Epithelial cell of esophagus (primary cell): ENCODE measurements around the gene GOLGA3.
"Not testable (repeated sequence)": the region's sequence is repeated elsewhere in the genome, so short reads cannot be mapped to it uniquely, and the experiment has no call there.

ENCODE experiments used
- DNase-seq: peaks from one replicate; pipeline ENCODE4 v3.0.0; 2010; ENCODE audit warnings: low read depth
- H3K4me3 ChIP-seq: 2 replicates; pipeline ENCODE4 v1.5.1; 2011; ENCODE audit warnings: mild to moderate bottlenecking, low read length, control low read depth
- TF ChIP-seq, protein P1 (sequence below): IDR thresholded peaks from 2 replicates; pipeline ENCODE4 v1.5.1; 2011; ENCODE audit warnings: low read depth, mild to moderate bottlenecking, low read length, control low read depth, inconsistent platforms; ENCODE audit not compliant: insufficient read depth; ENCODE audit errors: missing control alignments

The GOLGA3 gene

DNA sequence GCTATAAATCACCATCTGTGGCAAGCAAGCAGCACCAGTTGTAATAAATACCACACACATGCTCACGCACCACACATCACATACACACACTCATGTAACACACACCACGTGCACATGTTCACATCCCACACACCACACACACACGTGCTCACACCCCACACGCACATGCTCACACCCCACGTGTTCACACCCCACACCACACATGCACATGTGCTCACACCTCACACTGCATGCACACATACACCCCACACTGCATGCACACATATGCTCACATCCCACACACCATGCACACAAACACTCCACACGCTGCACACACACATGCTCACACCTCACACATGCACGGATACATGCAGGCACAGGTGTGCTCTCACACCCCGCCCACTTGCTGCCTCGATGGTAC is 44.1 kb downstream of the GOLGA3 start:
- no peak for DNase-seq
- TF ChIP-seq, protein P1, sequence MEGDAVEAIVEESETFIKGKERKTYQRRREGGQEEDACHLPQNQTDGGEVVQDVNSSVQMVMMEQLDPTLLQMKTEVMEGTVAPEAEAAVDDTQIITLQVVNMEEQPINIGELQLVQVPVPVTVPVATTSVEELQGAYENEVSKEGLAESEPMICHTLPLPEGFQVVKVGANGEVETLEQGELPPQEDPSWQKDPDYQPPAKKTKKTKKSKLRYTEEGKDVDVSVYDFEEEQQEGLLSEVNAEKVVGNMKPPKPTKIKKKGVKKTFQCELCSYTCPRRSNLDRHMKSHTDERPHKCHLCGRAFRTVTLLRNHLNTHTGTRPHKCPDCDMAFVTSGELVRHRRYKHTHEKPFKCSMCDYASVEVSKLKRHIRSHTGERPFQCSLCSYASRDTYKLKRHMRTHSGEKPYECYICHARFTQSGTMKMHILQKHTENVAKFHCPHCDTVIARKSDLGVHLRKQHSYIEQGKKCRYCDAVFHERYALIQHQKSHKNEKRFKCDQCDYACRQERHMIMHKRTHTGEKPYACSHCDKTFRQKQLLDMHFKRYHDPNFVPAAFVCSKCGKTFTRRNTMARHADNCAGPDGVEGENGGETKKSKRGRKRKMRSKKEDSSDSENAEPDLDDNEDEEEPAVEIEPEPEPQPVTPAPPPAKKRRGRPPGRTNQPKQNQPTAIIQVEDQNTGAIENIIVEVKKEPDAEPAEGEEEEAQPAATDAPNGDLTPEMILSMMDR = no peak
- no peak overlapping the region for H3K4me3 ChIP-seq

DNA sequence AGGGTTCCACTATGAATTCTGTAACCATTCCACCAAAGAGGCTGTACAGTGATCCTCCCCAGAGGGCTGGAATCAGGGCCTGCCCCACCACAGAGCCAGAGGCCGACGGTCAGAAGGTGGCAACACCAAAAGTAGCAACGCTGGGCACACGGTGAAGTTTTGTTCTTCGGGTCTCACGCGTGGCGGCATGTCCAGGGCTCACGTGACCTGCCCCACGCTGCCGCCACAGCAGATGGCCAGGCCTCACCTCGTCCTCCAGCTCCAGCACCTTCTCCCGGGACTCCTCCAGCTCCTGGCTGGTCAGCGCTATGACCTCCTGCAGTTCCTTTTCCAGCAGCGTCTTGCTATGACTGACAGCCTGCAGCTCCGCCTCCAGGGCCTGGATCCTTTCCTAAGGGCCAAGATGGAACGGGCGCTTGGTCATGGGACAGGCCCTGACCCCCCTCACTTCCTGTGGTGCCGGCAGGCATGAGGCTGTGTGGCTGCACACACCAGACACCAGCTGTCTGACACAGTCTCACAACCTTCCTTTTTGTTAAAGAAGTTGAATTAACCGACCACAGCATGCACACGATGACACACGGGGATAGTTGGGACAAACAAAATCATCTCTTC is 44.6 kb downstream of the GOLGA3 start:
- no peak overlapping the region for H3K4me3 ChIP-seq
- DNase-seq = no peak
- TF ChIP-seq, protein P1 = no peak

DNA sequence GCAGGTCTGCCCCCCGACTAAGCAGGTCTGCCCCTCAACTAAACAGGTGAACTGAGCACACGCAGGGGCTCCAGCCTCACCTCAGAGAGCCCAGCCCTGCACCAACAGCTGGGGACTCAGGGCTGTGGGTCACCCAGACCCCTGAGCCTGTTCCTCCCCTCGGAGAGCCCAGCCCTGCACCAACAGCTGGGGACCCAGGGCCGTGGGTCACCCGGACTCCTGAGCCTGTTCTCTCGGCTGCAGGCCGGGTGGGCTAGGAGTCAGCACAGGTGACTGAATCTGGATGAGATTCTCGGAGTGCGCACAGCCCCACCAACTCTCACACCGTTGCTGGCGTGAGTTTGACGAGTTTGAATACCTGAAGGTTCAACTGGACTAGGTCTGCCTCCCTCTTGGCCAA is 46.7 kb downstream of the GOLGA3 start:
- no peak overlapping the region for H3K4me3 ChIP-seq
- TF ChIP-seq, protein P1 = no peak
- DNase-seq = no peak

DNA sequence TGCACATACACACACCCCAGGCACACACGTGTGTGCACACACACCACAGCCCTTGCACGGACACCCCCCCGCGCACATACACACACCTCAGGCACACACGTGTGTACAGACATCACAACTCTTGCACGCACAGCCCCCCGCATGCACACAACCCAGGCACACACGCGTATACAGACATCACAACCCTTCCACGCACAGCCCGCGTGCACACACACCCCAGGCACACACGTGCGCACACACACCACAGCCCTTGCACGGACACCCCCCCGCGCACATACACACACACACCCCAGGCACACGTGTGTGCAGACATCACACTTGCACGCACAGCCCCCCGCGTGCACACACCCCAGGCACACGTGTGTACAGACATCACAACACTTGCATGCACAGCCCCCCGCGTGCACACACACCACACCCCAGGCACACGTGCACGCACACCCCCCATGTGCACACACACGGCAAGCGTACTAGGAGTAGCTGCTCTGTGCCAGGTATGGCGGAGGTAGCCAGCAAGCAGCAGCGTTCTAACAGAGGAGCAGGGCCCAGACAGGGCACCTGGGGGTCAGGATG is 48.8 kb downstream of the GOLGA3 start:
- no peak for DNase-seq
- H3K4me3 ChIP-seq = no peak overlapping the region
- TF ChIP-seq, protein P1 = no peak

DNA sequence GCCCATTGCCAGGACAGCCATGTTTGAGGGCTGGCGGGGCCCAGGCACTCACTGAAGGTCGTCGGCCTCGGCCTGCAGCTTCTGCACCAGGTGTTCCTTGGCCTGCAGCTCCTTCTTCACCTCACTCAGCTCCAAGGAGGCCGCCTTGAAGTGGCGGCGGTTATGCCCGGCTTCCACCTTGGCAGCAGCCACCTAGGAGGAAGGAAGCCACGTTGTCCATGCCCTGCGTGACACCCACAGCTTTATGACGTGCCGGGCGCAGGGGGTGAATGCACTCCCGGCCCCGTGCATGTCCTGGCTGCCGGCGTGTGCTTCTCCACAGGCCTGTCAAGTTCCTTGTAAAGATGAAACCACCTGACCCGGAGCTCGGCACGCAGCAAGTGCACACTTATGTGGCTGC is 51.1 kb downstream of the GOLGA3 start:
- TF ChIP-seq, protein P1 = no peak

DNA sequence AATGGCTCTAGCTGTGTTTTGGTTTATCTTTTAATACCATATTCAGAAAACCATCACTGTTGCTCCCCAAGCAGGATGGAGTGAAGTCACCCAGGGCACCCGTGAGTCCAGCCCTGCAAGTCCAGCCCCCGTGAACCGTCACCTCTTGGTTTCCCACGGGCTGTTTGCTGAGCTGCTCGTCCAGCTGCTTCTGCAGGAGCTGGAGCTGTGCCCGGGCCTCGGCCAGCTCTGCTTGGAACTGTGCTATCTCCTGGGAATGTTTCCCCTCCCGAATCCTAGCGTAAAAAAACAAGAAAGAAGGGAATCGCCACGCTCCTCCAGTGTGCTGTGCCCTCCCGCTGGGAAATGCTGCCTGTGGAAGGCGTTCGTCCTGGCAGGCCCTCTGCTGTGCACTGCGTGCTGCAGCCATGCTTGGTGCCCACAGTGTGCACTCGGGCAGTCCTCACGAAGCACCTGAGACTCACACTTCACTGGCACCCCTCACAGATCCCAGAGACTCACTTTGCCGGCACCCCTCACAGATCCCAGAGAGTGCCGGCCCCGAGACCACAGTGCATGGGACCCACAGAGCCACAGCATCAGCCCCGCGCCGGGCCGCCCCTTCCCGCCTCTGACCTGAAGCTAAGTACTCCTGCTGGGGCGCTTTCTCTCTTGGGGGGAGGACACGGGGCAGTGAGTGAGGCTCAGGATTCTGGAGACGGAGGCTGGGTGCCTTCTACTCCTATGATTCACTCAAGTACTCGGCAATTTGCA is 51.7 kb downstream of the GOLGA3 start:
- no peak overlapping the region for H3K4me3 ChIP-seq
- TF ChIP-seq, protein P1 = no peak
- no peak for DNase-seq

More for the DNA sequence above, 51.1 kb downstream of the GOLGA3 start:
- no peak for DNase-seq
- no peak overlapping the region for H3K4me3 ChIP-seq

DNA sequence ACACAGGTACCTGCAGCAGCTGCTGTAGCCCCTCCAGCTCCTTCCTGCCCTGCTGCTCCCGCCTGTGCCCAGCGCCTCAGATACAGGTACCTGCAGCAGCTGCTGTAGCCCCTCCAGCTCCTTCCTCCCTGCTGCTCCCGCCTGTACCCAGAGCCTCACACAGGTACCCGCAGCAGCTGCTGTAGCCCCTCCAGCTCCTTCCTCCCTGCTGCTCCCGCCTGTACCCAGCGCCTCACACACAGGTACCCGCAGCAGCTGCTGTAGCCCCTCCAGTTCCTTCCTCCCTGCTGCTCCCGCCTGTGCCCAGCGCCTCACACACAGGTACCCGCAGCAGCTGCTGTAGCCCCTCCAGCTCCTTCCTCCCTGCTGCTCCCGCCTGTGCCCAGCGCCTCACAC is 52.4 kb downstream of the GOLGA3 start:
- not testable (repeated sequence) for DNase-seq, H3K4me3 ChIP-seq
